Spleen (tissue), 7 donors: ENCODE results near the gene GRIP1.

Source experiments
- POLR2A ChIP-seq, 3 donors: fragments of 450-650 bp; IDR thresholded peaks; one replicate each; pipeline ENCODE4 v1.5.1; 2017; ENCODE audit warnings: antibody characterized with exemption in 3 of 3, mild to moderate bottlenecking in 1 of 3
- TF ChIP-seq, protein P1 (sequence below), 11 experiments: fragments of 200-600 bp in 7 of 11; fragments of 450-650 bp in 4 of 11; sonication (generic) in 4 of 11; IDR thresholded peaks in 8 of 11; conservative IDR thresholded peaks in 3 of 11; 1 replicate in 7 of 11; 2 replicates in 4 of 11; pipeline versions ENCODE4 v1.4.0 to v1.8.0; 2016 to 2021; ENCODE audit warnings: antibody characterized with exemption in 11 of 11, inconsistent platforms in 4 of 11, mild to moderate bottlenecking in 1 of 11
- donor health status: DM: no; HTN: no; CAD: no; lungs with moderate emphysema.
- donor health status: DM: no; HTN: no; CAD: no.
- donor health status: DM: no; HTN: no; CAD: no.

DNA sequence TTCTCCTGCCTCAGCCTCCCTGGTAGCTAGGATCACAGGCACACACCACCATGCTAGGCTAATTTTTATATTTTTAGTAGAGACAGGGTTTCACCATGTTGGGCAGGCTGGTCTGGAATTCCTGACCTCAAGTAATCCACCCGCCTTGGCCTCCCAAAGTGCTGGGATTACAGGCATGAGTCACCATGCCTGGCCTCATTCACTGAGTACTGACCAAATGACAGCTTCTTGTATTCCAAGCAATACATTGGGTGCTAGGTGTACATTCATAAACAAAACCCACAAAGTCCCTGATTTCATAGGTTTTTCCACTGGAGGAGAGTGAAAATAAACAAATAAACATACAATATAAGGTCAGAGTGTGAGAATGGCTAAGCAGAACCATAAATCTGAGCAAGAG, 240.3 kb downstream of the GRIP1 start:
- TF ChIP-seq POLR2A (IDR thresholded peaks at IDR 0.05), result no peak
- TF ChIP-seq, protein P1, sequence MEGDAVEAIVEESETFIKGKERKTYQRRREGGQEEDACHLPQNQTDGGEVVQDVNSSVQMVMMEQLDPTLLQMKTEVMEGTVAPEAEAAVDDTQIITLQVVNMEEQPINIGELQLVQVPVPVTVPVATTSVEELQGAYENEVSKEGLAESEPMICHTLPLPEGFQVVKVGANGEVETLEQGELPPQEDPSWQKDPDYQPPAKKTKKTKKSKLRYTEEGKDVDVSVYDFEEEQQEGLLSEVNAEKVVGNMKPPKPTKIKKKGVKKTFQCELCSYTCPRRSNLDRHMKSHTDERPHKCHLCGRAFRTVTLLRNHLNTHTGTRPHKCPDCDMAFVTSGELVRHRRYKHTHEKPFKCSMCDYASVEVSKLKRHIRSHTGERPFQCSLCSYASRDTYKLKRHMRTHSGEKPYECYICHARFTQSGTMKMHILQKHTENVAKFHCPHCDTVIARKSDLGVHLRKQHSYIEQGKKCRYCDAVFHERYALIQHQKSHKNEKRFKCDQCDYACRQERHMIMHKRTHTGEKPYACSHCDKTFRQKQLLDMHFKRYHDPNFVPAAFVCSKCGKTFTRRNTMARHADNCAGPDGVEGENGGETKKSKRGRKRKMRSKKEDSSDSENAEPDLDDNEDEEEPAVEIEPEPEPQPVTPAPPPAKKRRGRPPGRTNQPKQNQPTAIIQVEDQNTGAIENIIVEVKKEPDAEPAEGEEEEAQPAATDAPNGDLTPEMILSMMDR (IDR thresholded peaks at IDR 0.05 in 8 of 11, conservative IDR thresholded peaks at IDR 0.05 in 3 of 11), result no peak
